ENCODE data around the gene PGBD5. TPM values are rescaled to one million over a fixed set of nuclear protein-coding genes. Genes with fewer than 3 reads are reported as not detected.

Gene PGBD5
- total RNA-seq, 8 experiments from 2014 or later, result 0.66 to 28.8 (median 12.3) TPM

DNA sequence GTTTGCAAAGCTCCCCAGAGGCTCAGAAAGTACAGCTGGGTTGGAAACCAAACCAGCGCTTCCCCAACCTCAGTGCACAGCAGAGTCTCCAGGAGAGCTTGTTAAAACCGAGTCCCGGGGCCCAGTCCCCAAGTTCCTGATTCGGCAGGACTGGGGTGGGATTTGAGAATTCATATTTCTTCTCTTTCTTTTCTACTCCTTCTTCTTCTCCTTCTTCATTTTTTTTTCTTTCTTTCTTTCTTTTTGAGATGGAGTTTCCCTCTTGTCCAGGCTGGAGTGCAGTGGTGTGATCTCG lies 136.8 kb downstream of the PGBD5 start:
- H3K4me3 ChIP-seq, result no peak overlapping the region
- no peak overlapping the region for H3K27ac ChIP-seq
- ATAC-seq (replicated peaks in 6 of 8), result no peak
- H3K4me1 ChIP-seq (replicated peaks in 1 of 2), result peaks cover 9 to 17% of the 10 kb centered on the region in 2 donors
- in situ Hi-C loops (cut with MboI; ENCODE audit: low pct_unique_long_range_greater_than_20kb in 2 of 9, low sequenced_read_pairs in 9 of 9, unreplicated experiment in 9 of 9), result no loop called here
- 38 to 100% (median 81%) methylated on average over 1 to 5 of the region's 5 CpGs for WGBS, 10 experiments

DNA sequence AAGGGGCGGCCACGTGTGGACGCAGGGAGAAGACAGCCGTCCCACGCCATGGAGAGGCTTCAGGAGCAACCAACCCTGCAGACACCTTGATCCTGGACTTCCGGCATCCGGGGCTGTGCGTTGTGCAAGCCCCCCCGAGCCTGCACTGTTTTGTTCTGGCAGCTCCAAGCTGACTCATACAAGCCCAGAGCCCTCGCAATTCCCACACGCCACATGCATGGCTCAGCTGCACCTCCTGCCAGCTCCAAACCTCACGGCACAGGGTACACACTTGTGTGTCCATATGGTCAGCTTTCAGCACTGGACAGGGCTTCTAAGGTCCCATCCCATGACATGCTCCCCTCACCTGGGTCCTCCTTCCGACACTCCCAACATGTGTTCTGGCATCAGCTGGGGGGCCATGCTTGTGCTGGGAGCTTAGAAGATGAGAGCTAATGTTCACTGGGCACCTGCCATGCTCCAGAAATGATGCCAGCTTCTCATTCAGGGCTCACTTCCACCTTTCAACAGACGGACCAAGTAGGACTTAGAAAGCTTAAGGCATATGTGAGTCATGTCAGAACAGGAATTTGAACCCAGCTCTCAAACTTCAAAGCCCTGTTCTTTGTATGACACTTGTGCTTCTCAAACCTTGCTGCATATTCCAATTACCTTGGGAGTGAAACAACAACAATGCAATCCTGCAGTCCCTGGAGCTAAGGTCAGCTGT lies 137.3 kb downstream of the PGBD5 start:
- Histone ChIP-seq H3K4me3 (no peak overlapping the region), H3K4me1 (replicated peaks in 1 of 2) (peaks cover 9 to 17% of the 10 kb centered on the region in 2 donors), H3K27ac (no peak overlapping the region)
- ATAC-seq (replicated peaks in 6 of 8), result peak in 2 of 8 experiments; percentile 35 to 46
- WGBS, 10 experiments, result 51 to 82% (median 77%) methylated on average over 1 to 14 of the region's 14 CpGs; no CpG with 5 or more reads in 3 of the 10 experiments
- in situ Hi-C loops (cut with MboI; ENCODE audit: low pct_unique_long_range_greater_than_20kb in 2 of 9, low sequenced_read_pairs in 9 of 9, unreplicated experiment in 9 of 9), result no loop called here

DNA sequence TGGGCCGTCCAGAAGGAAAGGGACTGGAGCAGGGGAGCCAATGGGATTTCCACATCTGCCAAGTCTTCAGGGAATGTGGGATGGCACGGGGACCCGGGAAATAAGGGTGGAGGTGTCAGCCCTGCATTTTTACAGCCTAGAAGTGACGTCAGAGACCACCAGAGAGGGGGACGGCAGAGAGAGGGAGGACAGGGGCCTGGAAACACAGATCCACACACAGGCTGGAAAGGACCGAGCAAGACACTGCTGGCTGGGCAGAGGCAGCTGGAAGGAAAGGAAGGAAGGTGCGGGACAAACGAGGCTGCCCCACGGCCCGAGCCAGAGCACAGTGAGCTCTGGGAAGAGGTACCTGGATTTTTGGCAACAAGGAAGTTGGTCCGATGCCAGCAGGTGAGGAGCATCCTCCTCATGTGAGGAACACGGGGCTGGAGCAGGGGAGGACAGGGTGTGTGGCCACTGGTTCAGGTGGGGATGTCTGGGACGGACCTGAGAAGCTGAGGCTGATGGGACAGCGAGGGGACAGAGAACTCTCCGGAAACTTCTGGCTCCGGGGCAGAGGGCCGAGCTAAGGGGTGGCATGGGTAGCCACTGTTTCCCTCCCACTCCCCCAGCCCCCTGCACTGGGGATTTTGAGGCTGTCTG lies 138.3 kb downstream of the PGBD5 start:
- in situ Hi-C loops (cut with MboI; ENCODE audit: low pct_unique_long_range_greater_than_20kb in 2 of 9, low sequenced_read_pairs in 9 of 9, unreplicated experiment in 9 of 9), result no loop called here
- Histone ChIP-seq H3K4me1 (replicated peaks in 1 of 2) (peaks cover 4 to 9% of the 10 kb centered on the region in 2 donors), H3K4me3 (no peak overlapping the region), H3K27ac (no peak overlapping the region)
- 48 to 93% (median 80%) methylated on average over 1 to 16 of the region's 17 CpGs; no CpG with 5 or more reads in 3 of the 10 experiments for WGBS, 10 experiments
- no peak for ATAC-seq (replicated peaks in 6 of 8)

DNA sequence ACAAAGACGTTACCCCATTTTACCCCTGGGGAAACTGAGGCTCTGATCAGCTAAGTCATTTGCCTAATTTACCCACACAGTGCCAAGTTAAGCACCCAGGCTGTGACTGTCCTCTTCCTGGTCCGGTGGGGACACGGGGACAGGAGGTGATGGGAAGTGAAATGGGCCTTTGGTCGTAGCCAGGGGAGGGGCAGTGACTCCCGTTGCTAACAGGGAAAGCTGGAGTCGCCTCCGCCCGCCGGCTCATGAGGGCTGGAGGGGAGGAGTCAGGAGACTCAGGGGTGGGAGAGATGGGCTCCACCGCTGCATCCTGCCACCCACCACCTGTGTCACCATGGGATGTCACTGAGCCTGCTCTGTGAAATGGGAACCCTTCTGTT lies 139.3 kb downstream of the PGBD5 start:
- ATAC-seq (replicated peaks in 6 of 8), result no peak

DNA sequence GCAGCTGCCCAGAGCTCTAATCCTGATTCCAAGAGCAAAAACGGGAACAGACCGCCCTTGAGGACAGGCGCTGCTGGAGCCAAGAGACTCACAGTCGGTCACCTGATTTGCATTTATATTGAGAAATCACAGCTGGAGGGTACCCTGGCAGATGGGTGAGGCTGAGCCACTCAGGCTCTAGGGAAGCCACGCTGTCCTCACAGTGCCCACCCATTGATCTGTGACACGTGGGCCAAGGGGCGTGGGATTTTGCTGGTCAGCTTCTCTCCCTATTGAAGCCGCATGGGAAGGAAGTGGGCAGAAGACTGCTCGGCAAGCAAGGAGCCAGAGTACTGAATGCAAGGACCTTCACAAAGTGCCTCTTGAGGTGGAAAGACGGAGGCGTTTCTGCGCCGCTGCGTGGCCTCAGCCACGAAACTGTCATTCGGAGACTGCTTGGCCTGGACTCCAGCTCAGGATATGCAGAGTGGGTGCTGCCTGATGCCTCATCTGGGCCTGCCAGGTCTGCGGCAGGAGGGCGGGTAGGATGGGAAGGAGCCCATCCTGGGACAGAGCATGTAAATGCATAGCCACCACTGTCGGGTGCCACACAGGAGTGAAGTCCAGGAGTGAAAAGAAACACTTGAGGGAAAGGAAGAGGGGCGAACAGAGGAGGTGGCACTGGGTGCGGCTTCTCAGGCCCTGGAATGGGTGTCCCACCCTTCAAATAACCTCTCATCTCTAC lies 139.8 kb downstream of the PGBD5 start:
- in situ Hi-C loops (cut with MboI; ENCODE audit: low pct_unique_long_range_greater_than_20kb in 2 of 9, low sequenced_read_pairs in 9 of 9, unreplicated experiment in 9 of 9), result no loop called here
- Histone ChIP-seq H3K27ac (no peak overlapping the region), H3K4me3 (no peak overlapping the region), H3K4me1 (replicated peaks in 1 of 2) (no peaks in the 10 kb centered on the region)
- 60 to 100% (median 88%) methylated on average over 1 to 16 of the region's 21 CpGs for WGBS, 10 experiments
- no peak for ATAC-seq (replicated peaks in 6 of 8)

More for the DNA sequence above, 139.3 kb downstream of the PGBD5 start:
- in situ Hi-C loops (cut with MboI; ENCODE audit: low pct_unique_long_range_greater_than_20kb in 2 of 9, low sequenced_read_pairs in 9 of 9, unreplicated experiment in 9 of 9), result no loop called here
- no peak overlapping the region for H3K27ac ChIP-seq
- H3K4me1 ChIP-seq (replicated peaks in 1 of 2), result peaks cover 0 to under 1% of the 10 kb centered on the region in 2 donors
- 0 to 85% (median 65%) methylated on average over 2 to 6 of the region's 10 CpGs; no CpG with 5 or more reads in 7 of the 10 experiments for WGBS, 10 experiments
- H3K4me3 ChIP-seq, result no peak overlapping the region

DNA sequence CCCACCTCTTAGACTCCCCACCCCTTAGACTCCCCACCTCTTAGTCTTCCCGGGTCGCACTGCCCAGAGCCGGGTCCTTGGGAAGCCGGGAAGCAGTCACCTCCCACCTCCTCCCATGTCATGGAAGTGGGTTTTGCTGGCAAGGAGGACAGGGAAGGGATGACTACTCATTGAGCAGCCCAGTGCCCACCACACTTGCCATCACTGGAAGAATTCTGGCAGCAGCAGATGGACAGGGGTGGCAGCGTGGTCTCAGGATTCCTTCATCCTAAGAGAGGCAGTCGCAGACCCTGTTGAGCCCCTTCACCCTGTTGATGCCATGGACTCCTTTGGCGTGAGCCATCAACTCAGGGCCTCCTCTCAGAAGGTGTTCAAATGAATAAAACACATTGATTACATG lies 140.8 kb downstream of the PGBD5 start:
- in situ Hi-C loops (cut with MboI; ENCODE audit: low pct_unique_long_range_greater_than_20kb in 2 of 9, low sequenced_read_pairs in 9 of 9, unreplicated experiment in 9 of 9), result no loop called here
- no peak for ATAC-seq (replicated peaks in 6 of 8)

DNA sequence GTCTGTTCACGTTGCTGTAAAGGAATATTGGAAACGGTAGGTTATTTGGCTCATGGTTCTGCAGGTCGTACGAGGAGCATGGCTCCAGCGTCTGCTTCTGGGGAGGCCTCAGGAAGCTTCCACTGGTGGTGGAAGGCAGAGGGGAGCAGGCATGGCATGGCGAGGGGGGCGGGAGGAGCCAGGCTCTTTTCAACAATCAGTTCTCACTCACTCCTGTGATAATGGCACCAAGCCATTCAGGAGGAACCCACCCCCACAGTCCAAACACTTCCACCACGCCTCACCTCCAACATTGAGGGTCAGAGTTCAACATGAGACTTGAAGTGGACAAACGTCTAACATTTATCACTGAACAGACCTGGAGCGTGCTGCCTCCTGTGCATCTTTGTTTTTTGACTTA lies 141.2 kb downstream of the PGBD5 start:
- in situ Hi-C loops (cut with MboI; ENCODE audit: low pct_unique_long_range_greater_than_20kb in 2 of 9, low sequenced_read_pairs in 9 of 9, unreplicated experiment in 9 of 9), result no loop called here
- no peak for ATAC-seq (replicated peaks in 6 of 8)
- H3K27ac ChIP-seq, result no peak overlapping the region
- H3K4me1 ChIP-seq (replicated peaks in 1 of 2), result no peaks in the 10 kb centered on the region
- WGBS, 10 experiments, result 80 to 95% (median 81%) methylated on average over 1 to 9 of the region's 10 CpGs; no CpG with 5 or more reads in 5 of the 10 experiments
- no peak overlapping the region for H3K4me3 ChIP-seq

More for the DNA sequence above, 140.8 kb downstream of the PGBD5 start:
- no peaks in the 10 kb centered on the region for H3K4me1 ChIP-seq (replicated peaks in 1 of 2)
- H3K27ac ChIP-seq, result no peak overlapping the region
- H3K4me3 ChIP-seq, result no peak overlapping the region
- 91 to 100% (median 100%) methylated on average over 1 to 7 of the region's 7 CpGs; no CpG with 5 or more reads in 5 of the 10 experiments for WGBS, 10 experiments

DNA sequence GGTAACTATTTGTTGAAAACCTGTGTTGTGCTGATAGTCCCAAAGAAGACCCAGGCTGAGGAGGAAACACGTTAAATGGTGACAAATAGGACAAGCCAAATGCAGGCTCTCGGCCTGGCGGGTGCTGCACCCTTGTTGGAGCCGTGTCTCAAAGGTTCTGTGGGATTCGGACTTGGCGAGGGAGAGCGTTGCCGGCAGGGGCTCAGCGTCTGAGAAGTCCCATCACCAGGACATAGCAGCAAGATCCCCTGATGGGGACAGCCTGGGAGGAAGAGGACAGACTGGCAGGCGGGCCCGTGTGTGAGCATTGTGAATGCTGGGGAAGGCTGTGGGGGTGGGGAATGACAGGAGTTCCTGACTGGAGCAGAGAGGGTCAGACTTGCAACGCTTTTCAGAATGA lies 142.5 kb downstream of the PGBD5 start:
- in situ Hi-C loops (cut with MboI; ENCODE audit: low pct_unique_long_range_greater_than_20kb in 2 of 9, low sequenced_read_pairs in 9 of 9, unreplicated experiment in 9 of 9), result no loop called here
- WGBS, 10 experiments, result 50 to 96% (median 91%) methylated on average over 1 to 11 of the region's 12 CpGs; no CpG with 5 or more reads in 2 of the 10 experiments
- no peaks in the 10 kb centered on the region for H3K4me1 ChIP-seq (replicated peaks in 1 of 2)
- no peak for ATAC-seq (replicated peaks in 6 of 8)
- no peak overlapping the region for H3K4me3 ChIP-seq
- H3K27ac ChIP-seq, result no peak overlapping the region

DNA sequence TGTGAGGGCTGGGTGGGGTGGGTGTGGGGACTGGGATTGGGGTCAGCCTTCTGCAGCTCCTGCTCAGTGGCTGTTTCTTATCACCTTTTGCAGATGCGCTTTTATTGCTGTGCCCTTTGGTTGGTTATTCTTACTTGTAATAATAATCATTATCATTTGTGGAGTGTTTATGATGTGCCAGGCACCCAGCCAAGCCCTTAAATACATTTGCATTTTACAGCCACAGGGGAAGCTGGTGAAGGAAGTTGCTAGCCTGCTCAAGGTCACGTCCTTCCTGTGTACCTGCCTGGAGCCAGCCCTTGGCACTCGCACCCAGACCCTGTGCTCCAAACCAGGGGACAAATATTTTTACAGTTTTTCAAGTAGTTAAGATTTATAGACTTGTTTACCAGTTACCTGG lies 144.0 kb downstream of the PGBD5 start:
- in situ Hi-C loops (cut with MboI; ENCODE audit: low pct_unique_long_range_greater_than_20kb in 2 of 9, low sequenced_read_pairs in 9 of 9, unreplicated experiment in 9 of 9), result no loop called here
- ATAC-seq (replicated peaks in 6 of 8), result peak in 1 of 8 experiments; percentile 39
- H3K4me3 ChIP-seq, result no peak overlapping the region
- H3K27ac ChIP-seq, result no peak overlapping the region
- H3K4me1 ChIP-seq (replicated peaks in 1 of 2), result peaks cover 4 to 6% of the 10 kb centered on the region in 2 donors
- WGBS, 10 experiments, result 65 to 100% (median 79%) methylated on average over 1 to 3 of the region's 3 CpGs; no CpG with 5 or more reads in 3 of the 10 experiments

DNA sequence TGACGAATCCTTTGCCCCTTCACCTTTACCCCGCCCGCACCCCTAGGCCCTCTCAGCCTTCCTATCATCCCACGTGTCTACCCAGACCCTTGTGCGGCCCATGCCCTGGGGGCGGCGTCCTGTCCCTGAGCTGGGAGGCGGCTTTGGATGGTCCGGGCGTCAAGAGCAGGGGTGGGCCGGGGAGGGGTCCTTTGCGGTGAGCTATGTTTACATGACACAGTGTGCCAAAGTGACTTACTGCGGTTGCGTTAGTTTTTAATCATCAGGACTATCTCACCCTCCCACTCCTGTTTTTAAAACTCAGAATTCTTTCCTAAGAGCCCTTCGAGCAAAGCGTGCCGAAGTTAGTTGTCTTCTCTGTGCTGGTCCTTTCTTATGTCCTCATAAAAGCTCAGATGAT lies 144.6 kb downstream of the PGBD5 start:
- Histone ChIP-seq H3K27ac (no peak overlapping the region), H3K4me1 (replicated peaks in 1 of 2) (peaks cover 10 to 12% of the 10 kb centered on the region in 2 donors), H3K4me3 (no peak overlapping the region)
- ATAC-seq (replicated peaks in 6 of 8), result no peak
- WGBS, 10 experiments, result 83 to 100% (median 89%) methylated on average over 3 to 9 of the region's 17 CpGs; no CpG with 5 or more reads in 5 of the 10 experiments
- in situ Hi-C loops (cut with MboI; ENCODE audit: low pct_unique_long_range_greater_than_20kb in 2 of 9, low sequenced_read_pairs in 9 of 9, unreplicated experiment in 9 of 9), result no loop called here

DNA sequence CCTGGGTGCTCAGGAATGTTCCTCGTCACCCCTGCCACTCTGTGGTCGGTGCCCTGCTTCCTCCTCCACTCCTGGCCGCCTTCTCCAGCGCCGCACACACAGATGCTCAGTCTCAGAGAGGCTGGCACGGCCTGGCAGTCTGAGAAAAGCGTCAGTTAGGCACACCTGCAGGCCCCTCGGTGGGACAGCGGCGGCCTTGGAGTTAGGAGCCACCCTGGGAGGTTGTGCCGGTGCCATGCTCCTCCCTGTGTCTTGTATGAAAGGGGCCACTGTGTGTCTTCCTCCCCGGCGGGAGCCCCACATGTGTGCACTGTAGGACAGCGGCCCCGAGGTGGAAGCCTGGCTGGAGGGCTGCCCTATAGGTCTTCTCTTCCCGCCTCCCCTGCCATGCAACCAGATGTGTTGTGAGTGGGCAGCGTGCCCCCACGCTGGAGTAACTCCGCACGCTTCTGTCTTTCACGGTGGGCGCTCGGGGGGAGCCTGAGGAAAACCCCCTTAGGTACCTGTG lies 145.2 kb downstream of the PGBD5 start:
- WGBS, 10 experiments, result 86 to 100% (median 100%) methylated on average over 2 to 8 of the region's 23 CpGs; no CpG with 5 or more reads in 4 of the 10 experiments
- in situ Hi-C loops (cut with MboI; ENCODE audit: low pct_unique_long_range_greater_than_20kb in 2 of 9, low sequenced_read_pairs in 9 of 9, unreplicated experiment in 9 of 9), result no loop called here
- Histone ChIP-seq H3K4me1 (replicated peaks in 1 of 2) (peaks cover 12 to 14% of the 10 kb centered on the region in 2 donors), H3K4me3 (no peak overlapping the region), H3K27ac (no peak overlapping the region)
- ATAC-seq (replicated peaks in 6 of 8), result no peak

DNA sequence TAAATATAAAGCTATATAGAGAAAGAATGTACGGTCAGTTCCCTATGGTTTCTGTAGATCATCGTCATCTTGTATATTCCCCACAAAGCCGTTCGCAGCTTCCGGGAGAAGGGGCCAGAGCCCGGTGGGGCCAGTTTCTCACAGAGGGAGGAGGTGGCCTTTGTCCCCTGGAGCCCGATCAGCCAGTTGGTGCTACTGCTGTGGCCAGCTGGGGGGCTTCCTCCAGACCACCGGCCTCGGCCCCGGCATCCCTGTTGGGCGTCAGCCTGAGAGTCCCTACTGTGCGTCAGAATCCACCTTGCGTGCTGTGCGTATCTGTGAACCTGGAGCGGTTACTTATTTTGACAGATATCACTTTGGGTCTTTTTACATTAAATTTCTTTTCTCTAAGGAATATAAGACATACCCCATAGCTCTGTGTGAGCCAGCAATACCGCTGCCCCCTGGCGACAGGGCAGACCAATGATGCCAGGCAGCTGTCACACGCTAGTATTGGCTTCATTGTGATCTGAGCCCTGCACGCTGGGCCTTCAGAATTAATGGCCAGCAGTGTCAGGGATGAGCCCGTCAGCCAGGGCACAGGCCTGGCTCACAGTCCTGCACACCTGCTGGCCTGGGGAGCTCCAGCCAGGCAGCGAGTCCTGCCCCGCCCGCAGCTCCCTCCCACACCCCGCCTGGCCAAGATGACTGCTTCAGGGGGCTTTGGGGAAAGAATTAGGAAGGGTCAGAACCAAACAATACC lies 145.9 kb downstream of the PGBD5 start:
- in situ Hi-C loops (cut with MboI; ENCODE audit: low pct_unique_long_range_greater_than_20kb in 2 of 9, low sequenced_read_pairs in 9 of 9, unreplicated experiment in 9 of 9), result no loop called here
- H3K4me3 ChIP-seq, result no peak overlapping the region
- ATAC-seq (replicated peaks in 6 of 8), result peak in 1 of 8 experiments; percentile 12
- H3K4me1 ChIP-seq (replicated peaks in 1 of 2), result peaks cover 12 to 14% of the 10 kb centered on the region in 2 donors
- 84 to 100% (median 93%) methylated on average over 3 to 19 of the region's 24 CpGs; no CpG with 5 or more reads in 3 of the 10 experiments for WGBS, 10 experiments
- H3K27ac ChIP-seq, result no peak overlapping the region
